HG03039 (cell line): Measurements from ENCODE around the gene BRME1.
A peak's percentile ranks its signal among the peaks of the same experiment; 100 is the strongest.
"Not testable (repeated sequence)": the region's sequence is repeated elsewhere in the genome, so short reads cannot be mapped to it uniquely, and the experiment has no call there.

Source experiments
- ATAC-seq: cut with Tn5 transposase; IDR thresholded peaks from one replicate; pipeline ENCODE4 v1.9.1; 2021; ENCODE audit warnings: mild to moderate bottlenecking, moderate library complexity; ENCODE audit not compliant: unreplicated experiment

The BRME1 gene

GRCh38 chr19:13926715-13927114 lies 20.8 kb upstream of the BRME1 start:
- no peak for ATAC-seq

DNA sequence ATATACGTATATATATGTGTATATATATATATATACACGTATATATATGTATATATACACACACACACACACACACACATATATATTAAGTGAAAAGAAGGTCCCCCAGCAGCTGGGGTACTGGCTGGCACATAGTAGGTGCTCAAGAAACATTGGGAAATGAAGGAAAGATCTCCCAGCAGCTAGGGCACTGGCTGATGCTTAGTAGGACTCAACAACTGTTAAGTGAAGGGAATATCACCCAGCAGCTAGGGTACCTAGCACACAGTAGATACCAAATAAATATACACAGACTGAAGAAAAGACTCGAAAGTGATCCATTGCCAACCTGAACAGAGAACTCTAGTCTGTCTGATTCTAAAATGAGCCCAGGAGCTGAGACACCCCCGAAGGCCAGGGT lies 20.1 kb upstream of the BRME1 start:
- ATAC-seq, result no peak

DNA sequence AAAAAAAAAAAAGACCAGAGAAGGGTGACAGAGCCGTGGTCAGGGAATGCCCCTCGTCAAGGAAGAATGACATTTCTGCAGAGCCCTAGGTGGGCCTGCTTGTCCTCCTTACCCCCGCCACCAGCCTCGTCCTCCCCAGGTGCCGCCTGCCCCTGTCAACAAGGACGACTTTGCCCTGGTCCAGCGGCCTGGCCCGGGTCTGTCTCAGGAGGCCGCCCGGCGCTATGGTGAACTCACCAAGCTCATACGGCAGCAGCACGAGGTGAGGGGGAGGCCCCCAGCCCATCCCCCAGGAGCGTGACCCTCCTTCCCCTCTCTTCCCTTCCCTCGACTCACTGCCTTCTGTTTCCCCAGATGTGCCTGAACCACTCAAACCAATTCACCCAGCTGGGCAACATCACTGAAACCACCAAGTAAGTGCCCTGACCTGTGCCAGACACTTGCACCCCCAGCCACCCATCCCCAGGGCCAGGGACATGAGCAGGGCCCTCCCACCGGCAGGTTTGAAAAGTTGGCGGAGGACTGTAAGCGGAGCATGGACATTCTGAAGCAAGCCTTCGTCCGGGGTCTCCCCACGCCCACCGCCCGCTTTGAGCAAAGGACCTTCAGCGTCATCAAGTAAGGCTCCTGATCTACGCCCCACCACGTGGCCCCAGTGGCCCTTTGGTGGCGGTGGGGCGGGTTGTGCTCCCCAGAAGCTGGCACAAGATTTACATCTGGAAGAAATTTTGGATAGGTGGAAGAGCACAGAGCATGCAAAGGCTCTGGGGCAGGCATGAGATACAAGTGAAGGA lies 17.5 kb upstream of the BRME1 start:
- ATAC-seq, result no peak

DNA sequence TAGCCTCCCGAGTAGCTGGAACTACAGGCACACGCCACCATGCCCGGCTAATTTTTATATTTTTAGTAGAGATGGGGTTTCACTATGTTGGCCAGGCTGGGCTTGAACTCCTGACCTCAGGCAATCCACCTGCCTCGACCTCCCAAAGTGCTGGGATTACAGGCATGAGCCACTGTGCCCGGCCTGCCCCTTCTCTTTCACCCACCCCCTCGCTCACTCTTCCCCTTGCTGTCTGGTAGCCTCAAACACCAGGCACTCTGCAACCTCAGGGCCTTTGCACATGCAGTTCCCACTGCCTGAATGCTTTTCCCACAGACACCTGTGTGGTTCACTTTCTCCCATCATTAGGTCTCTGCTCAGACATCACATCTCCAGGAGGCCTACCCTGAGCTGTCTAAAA lies 16.2 kb upstream of the BRME1 start:
- not testable (repeated sequence) for ATAC-seq

DNA sequence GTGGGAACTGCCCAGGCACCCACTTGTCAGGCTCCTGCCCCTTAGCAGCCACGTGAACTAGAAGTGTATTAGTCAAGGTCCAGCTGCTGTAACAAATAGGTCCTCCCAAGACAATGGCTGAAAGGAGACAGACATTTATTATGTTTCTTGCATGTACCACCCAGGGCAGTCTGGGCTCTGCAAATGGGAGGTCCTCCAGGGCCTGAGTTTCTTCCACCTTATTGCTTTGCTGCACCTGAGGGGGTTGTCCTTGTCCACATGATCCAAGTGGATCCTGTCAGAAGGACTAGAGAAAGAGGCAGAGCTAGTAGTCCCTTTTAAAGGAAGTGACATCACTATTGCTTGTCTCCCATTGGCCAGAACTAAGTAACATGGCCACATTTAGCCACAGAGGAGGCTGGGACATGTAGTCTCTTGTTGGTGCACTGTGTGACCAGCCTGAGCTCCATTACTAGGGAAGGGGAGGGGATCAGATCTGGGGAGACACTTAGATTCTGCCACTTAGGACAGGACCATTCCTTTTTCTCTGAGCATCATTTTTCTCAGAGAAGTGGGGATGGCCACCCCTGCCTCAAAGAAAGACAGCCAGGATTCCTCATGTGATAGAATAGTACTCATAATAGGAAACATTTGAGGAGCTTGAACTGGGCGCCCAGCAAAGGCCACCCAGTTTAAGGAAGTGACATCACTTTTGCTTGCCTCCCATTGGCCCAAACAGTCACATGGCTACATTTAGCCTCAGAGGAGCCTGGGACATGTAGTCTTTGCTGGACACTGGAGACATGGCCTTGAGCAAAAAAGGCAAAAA lies 15.2 kb upstream of the BRME1 start:
- no peak for ATAC-seq

DNA sequence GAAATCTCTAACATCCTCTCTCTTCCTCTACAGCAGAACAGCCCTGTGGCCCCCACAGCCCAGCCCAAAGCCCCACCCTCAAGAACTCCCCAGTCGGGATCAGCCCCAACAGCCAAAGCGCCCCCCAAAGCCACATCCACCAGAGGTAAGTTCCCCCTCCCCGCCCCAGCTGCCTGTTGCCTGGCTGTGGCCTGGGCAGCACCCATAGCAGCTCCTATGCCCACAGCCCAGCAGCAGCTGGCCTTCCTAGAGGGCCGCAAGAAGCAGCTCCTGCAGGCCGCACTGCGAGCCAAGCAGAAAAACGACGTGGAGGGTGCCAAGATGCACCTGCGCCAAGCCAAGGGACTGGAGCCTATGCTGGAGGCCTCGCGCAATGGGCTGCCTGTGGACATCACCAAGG lies 14.6 kb upstream of the BRME1 start:
- no peak for ATAC-seq

DNA sequence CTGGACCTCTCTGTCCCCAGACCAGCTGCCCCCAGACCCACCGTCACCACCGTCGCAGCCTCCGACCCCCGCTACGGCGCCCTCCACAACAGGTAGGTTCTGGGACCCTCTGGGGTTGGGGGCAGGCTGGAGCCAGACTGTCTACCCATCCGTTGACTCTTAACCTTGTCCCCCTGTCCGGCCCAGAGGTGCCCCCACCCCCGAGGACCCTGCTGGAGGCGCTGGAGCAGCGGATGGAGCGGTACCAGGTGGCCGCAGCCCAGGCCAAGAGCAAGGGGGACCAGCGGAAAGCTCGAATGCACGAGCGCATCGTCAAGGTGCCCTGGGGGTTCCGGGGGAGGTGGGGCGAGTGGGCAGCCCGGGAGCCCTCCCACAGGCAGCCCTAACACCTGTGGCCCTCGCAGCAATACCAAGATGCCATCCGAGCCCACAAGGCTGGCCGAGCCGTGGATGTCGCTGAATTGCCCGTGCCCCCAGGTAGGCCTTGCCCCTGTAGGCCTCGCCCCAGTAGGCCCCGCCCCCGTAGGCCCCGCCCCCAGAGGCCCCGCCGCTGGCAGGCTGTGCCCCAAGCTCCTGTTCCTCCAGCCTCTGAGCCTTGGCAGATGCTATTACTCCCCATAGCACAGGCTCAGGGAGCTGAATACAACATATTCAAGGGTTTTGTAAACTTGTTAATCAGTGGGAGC lies 13.0 kb upstream of the BRME1 start:
- no peak for ATAC-seq

DNA sequence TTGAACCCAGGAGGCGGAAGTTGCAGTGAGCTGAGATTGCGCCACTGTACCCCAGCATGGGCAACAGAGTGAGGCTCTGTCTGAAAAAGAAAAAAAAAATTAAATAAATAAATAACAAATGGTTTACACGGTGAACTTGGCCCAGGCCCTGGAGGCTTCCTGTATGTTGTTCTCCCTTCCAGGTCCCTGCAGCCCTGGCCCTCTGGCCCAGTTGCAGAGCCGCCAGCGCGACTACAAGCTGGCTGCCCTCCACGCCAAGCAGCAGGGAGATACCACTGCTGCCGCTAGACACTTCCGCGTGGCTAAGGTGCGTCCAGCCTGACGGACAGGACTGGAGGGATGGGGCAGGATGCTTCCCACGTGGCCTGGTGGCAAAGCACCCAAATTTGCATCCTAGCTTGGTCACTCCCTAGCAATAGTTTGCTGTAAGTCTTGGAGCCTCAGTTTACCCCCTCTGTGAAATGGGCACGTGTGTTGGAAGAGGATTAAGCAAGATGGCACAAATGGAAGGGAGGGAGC lies 12.0 kb upstream of the BRME1 start:
- no peak for ATAC-seq

- ATAC-seq, result no peak
Observed at GRCh38 chr19:13914777-13915176, 8.9 kb upstream of the BRME1 start.

DNA sequence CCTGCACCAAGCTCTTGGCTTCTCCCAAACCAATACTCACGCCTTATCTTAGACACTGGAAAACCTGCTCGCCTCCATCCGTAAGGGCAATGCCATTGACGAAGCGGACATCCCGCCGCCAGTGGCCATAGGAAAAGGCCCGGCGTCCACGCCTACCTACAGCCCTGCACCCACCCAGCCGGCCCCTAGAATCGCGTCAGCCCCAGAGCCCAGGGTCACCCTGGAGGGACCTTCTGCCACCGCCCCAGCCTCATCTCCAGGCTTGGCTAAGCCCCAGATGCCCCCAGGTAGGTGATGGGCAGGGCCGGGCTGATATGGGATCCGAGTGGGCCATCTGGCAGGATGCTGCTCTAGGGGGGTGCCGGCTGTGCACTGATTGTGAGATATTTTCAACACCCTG lies 7.4 kb upstream of the BRME1 start:
- no peak for ATAC-seq

DNA sequence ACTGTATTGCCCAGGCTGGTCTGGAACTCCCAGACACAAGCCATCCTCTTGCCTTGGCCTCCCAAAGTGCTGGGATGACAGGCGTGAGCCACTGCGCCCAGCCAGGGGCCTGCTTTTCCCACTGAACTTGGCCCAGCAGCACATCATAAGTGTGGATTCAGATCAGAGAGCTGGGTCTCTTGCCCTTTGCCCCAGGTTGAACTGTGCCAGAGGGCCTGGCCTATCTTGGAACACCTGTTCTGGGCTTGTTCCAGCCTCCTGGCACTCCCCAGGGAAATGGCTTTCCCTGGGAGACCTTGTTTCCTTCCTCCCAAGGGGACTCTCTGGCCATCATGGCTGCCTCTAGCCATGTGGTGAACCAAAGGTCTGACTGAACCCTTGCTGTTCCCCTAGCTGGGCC lies 3.5 kb upstream of the BRME1 start:
- ATAC-seq, result no peak

GRCh38 chr19:13908674-13909073 lies 2.8 kb upstream of the BRME1 start:
- no peak for ATAC-seq

GRCh38 chr19:13906910-13907309 lies 993 bp upstream of the BRME1 start:
- ATAC-seq, result no peak

- peak; percentile 17 for ATAC-seq
Observed at GRCh38 chr19:13906521-13906904, 596 bp upstream of the BRME1 start.

GRCh38 chr19:13902993-13903555 lies 2.8 kb downstream of the BRME1 start:
- ATAC-seq, result no peak

GRCh38 chr19:13899912-13900584 lies 5.9 kb downstream of the BRME1 start:
- no peak for ATAC-seq

DNA sequence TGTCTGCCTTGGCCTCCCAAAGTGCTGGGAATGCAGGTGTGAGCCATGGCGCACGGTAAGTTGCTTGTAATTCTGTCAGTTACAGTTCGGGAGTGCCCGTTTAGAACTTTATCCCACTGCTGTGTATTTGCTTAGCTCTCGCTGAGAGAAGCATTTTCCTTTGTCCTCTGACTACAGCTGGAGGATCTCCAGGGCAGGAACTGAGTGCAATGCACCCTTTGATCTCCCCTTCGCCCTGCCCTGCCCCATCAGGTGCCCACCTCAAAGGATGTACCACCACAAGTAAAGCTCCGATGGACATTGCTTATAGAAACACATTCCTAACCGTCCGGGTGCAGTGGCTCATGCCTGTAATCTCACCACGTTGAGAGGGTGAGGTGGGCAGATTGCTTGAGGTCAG lies 6.5 kb downstream of the BRME1 start:
- no peak for ATAC-seq

DNA sequence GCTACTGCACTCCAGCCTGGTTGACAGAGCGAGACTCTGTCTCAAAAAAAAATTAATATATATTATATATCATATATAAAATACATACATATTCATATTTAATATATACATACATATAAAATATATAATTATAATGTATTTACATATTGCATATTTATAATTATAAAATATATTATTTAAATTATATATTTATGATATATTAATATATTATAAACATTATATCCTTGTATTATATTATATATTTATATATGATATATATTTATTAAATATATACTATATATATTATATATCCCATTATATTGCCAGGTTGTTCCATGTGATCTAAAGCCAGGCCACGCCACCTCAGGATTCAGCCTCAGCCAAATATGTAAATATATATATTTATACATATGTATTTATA lies 9.7 kb downstream of the BRME1 start:
- no peak for ATAC-seq

- no peak for ATAC-seq
Observed at GRCh38 chr19:13894552-13894951, 11.4 kb downstream of the BRME1 start.

- no peak for ATAC-seq
Observed at GRCh38 chr19:13892870-13893269, 13.0 kb downstream of the BRME1 start.

- no peak for ATAC-seq
Observed at GRCh38 chr19:13890136-13890535, 15.8 kb downstream of the BRME1 start.
